GM12878 (cell line): ENCODE results near the gene DTNBP1. TPM values are rescaled to one million over a fixed set of nuclear protein-coding genes. Genes with fewer than 3 reads are reported as not detected.

Experiments used
- BCLAF1 ChIP-seq: fragments of 450-650 bp; IDR thresholded peaks from 2 replicates; pipeline ENCODE4 v1.6.1; 2017; ENCODE audit warnings: antibody characterized with exemption, mild to moderate bottlenecking, moderate library complexity
- BHLHE40 ChIP-seq, 2 experiments: fragments of 450-650 bp in 1 of 2; IDR thresholded peaks; 2 replicates each; pipeline ENCODE4 v1.6.1; 2011 to 2017; ENCODE audit warnings: low read depth in 2 of 2, borderline replicate concordance in 1 of 2, improper control_type of control experiment in 1 of 2, low read length in 1 of 2, mild to moderate bottlenecking in 1 of 2
- ETV6 ChIP-seq, 2 experiments: fragments of 450-650 bp in 1 of 2; IDR thresholded peaks in 1 of 2; conservative IDR thresholded peaks in 1 of 2; 2 replicates each; pipeline ENCODE4 v1.6.1; 2014; ENCODE audit warnings: antibody characterized with exemption in 1 of 2, borderline replicate concordance in 1 of 2, low read depth in 1 of 2, mild to moderate bottlenecking in 1 of 2, moderate library complexity in 1 of 2
- EZH2 ChIP-seq: IDR thresholded peaks from 2 replicates; pipeline ENCODE4 v1.6.1; 2012; ENCODE audit warnings: low read depth, mild to moderate bottlenecking, control low read depth, inconsistent platforms, low read length, borderline replicate concordance; ENCODE audit not compliant: control insufficient read depth
- LARP7 ChIP-seq: fragments of 450-650 bp; IDR thresholded peaks from 2 replicates; pipeline ENCODE4 v1.6.1; 2017; ENCODE audit warnings: mild to moderate bottlenecking
- MTA2 ChIP-seq: fragments of 450-650 bp; IDR thresholded peaks from 2 replicates; pipeline ENCODE4 v1.6.1; 2016; ENCODE audit warnings: low read depth, mild to moderate bottlenecking, moderate library complexity
- PAX5 ChIP-seq: IDR thresholded peaks from 2 replicates; pipeline ENCODE4 v1.6.1; 2011; ENCODE audit warnings: low read depth, low read length, borderline replicate concordance
- RBBP5 ChIP-seq: fragments of 200-600 bp; sonication (generic); conservative IDR thresholded peaks from 2 replicates; pipeline ENCODE4 v1.6.1; 2016
- SIN3A ChIP-seq: IDR thresholded peaks from 2 replicates; pipeline ENCODE4 v1.6.1; 2012; ENCODE audit warnings: low read depth, low read length, improper control_type of control experiment
- SREBF2 ChIP-seq: IDR thresholded peaks from 2 replicates; pipeline ENCODE4 v1.6.1; 2012; ENCODE audit warnings: mild to moderate bottlenecking, low read length
- ZNF384 ChIP-seq: IDR thresholded peaks from 2 replicates; pipeline ENCODE4 v1.6.1; 2012; ENCODE audit warnings: low read depth, mild to moderate bottlenecking, low read length, improper control_type of control experiment, borderline replicate concordance
- polyA plus RNA-seq, 11 experiments: library from polyadenylated mRNA; depleted of rRNA in 4 of 11; unstranded in 6 of 11; stranded (reverse) in 5 of 11; fragments of >200 nt; fragmentation: Nextera tagmentation in 4 of 11; fragmentation: Illumina TruSeq in 1 of 11; extraction: Ambion mirVana in 4 of 11; extraction: Trizol in 1 of 11; gene quantifications; 1 replicate in 1 of 11; 2 replicates in 10 of 11; pipeline versions ENCODE4 v1.2.1 to v1.2.3, GENCODE V29; 2011 to 2016; ENCODE audit warnings: inconsistent platforms in 2 of 11, missing spikeins in 2 of 11, low read depth in 1 of 11
- total RNA-seq, 4 experiments: library from RNA; depleted of rRNA in 3 of 4; stranded (reverse); fragments of >200 nt in 3 of 4; fragmentation: Illumina TruSeq in 1 of 4; extraction: Trizol in 1 of 4; gene quantifications; 2 replicates each; pipeline versions ENCODE4 v1.2.1 to v1.2.3, GENCODE V29; 2013 to 2021
- TF ChIP-seq, protein P1 (sequence below): fragments of 450-650 bp; formaldehyde crosslinking; IDR thresholded peaks from 2 replicates; pipeline ENCODE4 v1.5.0; 2022; ENCODE audit warnings: mild to moderate bottlenecking, missing genetic modification characterization
- TF ChIP-seq, protein P2 (sequence below): fragments of 450-650 bp; IDR thresholded peaks from 2 replicates; pipeline ENCODE4 v1.6.1; 2016; ENCODE audit warnings: mild to moderate bottlenecking
- TF ChIP-seq, protein P3 (sequence below): IDR thresholded peaks from 2 replicates; pipeline ENCODE4 v1.6.1; 2012; ENCODE audit warnings: low read depth, low read length, improper control_type of control experiment
- TF ChIP-seq, protein P4 (sequence below): fragments of 450-650 bp; IDR thresholded peaks from 2 replicates; pipeline ENCODE4 v1.6.1; 2017; ENCODE audit warnings: mild to moderate bottlenecking, moderate library complexity

The DTNBP1 gene
- total and polyA plus RNA-seq, 10 of the 15 experiments (the other 5 are each of a cell fraction or from before 2014, with no cell fraction given) = 7.1 to 40.3 (median 20.1) TPM

DNA sequence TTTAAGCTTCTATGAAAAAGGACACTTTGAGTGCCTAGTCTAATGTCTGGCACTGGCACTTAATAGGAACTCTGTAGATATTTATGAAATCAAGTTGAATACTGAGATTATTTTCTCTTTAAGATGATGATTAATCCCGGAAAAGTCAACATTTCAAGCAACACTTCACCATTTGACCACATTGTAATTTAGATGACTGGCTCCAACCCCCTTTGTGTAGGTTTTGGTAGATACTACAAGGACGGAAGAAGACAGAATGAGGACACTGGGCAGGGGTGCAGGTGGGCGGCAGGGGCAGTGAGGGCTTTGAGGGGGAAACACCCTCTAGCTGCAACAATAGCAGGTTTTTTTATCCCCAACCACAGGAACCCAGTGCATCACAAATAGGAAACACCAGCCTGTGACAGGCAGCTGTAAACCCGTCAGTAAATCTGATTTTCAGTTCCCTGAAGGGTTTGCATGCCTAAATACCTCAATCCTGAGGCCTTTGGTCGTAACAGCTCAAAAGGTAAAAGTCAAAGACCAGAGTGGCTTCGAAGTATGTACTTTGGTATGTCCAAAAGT, 4.6 kb downstream of the DTNBP1 start (continued):
- TF ChIP-seq, protein P1, sequence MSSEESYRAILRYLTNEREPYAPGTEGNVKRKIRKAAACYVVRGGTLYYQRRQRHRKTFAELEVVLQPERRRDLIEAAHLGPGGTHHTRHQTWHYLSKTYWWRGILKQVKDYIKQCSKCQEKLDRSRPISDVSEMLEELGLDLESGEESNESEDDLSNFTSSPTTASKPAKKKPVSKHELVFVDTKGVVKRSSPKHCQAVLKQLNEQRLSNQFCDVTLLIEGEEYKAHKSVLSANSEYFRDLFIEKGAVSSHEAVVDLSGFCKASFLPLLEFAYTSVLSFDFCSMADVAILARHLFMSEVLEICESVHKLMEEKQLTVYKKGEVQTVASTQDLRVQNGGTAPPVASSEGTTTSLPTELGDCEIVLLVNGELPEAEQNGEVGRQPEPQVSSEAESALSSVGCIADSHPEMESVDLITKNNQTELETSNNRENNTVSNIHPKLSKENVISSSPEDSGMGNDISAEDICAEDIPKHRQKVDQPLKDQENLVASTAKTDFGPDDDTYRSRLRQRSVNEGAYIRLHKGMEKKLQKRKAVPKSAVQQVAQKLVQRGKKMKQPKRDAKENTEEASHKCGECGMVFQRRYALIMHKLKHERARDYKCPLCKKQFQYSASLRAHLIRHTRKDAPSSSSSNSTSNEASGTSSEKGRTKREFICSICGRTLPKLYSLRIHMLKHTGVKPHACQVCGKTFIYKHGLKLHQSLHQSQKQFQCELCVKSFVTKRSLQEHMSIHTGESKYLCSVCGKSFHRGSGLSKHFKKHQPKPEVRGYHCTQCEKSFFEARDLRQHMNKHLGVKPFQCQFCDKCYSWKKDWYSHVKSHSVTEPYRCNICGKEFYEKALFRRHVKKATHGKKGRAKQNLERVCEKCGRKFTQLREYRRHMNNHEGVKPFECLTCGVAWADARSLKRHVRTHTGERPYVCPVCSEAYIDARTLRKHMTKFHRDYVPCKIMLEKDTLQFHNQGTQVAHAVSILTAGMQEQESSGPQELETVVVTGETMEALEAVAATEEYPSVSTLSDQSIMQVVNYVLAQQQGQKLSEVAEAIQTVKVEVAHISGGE (CRISPR knock-in tag) = no peak
- TF ChIP-seq BHLHE40 (IDR thresholded peaks at IDR 0.05; ENCODE audit: borderline replicate concordance in 1 of 2, low read depth in 2 of 2, low read length in 1 of 2) = peak; percentile 38 to 40; a peak in 1 of 4 replicates
- TF ChIP-seq, protein P2, sequence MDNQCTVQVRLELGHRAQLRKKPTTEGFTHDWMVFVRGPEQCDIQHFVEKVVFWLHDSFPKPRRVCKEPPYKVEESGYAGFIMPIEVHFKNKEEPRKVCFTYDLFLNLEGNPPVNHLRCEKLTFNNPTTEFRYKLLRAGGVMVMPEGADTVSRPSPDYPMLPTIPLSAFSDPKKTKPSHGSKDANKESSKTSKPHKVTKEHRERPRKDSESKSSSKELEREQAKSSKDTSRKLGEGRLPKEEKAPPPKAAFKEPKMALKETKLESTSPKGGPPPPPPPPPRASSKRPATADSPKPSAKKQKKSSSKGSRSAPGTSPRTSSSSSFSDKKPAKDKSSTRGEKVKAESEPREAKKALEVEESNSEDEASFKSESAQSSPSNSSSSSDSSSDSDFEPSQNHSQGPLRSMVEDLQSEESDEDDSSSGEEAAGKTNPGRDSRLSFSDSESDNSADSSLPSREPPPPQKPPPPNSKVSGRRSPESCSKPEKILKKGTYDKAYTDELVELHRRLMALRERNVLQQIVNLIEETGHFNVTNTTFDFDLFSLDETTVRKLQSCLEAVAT = 0 out of 2 replicates have a peak, but pooled peaks have one; percentile 42
- TF ChIP-seq, protein P3, sequence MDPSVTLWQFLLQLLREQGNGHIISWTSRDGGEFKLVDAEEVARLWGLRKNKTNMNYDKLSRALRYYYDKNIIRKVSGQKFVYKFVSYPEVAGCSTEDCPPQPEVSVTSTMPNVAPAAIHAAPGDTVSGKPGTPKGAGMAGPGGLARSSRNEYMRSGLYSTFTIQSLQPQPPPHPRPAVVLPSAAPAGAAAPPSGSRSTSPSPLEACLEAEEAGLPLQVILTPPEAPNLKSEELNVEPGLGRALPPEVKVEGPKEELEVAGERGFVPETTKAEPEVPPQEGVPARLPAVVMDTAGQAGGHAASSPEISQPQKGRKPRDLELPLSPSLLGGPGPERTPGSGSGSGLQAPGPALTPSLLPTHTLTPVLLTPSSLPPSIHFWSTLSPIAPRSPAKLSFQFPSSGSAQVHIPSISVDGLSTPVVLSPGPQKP = no peak
- no peak for TF ChIP-seq BCLAF1
- TF ChIP-seq SIN3A = no peak
- TF ChIP-seq PAX5 = 0 out of 2 replicates have a peak, but pooled peaks have one; percentile 40
- no peak for TF ChIP-seq SREBF2
- TF ChIP-seq RBBP5 = no peak
- no peak for TF ChIP-seq LARP7
- peak; percentile 59; the same call in 1 of the 2 replicates for TF ChIP-seq MTA2
- TF ChIP-seq ZNF384 = peak; percentile 73; the same call in 1 of the 2 replicates
- TF ChIP-seq ETV6 (conservative IDR thresholded peaks at IDR 0.05 in 1 of 2, IDR thresholded peaks at IDR 0.05 in 1 of 2; ENCODE audit: borderline replicate concordance in 1 of 2, low read depth in 1 of 2) = 0 out of 4 replicates have a peak, but pooled peaks of 1 of the 2 experiments have one; percentile 19
- TF ChIP-seq, protein P4, sequence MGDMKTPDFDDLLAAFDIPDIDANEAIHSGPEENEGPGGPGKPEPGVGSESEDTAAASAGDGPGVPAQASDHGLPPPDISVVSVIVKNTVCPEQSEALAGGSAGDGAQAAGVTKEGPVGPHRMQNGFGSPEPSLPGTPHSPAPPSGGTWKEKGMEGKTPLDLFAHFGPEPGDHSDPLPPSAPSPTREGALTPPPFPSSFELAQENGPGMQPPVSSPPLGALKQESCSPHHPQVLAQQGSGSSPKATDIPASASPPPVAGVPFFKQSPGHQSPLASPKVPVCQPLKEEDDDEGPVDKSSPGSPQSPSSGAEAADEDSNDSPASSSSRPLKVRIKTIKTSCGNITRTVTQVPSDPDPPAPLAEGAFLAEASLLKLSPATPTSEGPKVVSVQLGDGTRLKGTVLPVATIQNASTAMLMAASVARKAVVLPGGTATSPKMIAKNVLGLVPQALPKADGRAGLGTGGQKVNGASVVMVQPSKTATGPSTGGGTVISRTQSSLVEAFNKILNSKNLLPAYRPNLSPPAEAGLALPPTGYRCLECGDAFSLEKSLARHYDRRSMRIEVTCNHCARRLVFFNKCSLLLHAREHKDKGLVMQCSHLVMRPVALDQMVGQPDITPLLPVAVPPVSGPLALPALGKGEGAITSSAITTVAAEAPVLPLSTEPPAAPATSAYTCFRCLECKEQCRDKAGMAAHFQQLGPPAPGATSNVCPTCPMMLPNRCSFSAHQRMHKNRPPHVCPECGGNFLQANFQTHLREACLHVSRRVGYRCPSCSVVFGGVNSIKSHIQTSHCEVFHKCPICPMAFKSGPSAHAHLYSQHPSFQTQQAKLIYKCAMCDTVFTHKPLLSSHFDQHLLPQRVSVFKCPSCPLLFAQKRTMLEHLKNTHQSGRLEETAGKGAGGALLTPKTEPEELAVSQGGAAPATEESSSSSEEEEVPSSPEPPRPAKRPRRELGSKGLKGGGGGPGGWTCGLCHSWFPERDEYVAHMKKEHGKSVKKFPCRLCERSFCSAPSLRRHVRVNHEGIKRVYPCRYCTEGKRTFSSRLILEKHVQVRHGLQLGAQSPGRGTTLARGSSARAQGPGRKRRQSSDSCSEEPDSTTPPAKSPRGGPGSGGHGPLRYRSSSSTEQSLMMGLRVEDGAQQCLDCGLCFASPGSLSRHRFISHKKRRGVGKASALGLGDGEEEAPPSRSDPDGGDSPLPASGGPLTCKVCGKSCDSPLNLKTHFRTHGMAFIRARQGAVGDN = no peak
- no peak for TF ChIP-seq EZH2
